Measurements from ENCODE around the gene RBFOX2.
A peak's percentile ranks its signal among the peaks of the same experiment; 100 is the strongest.

Gene RBFOX2

GRCh38 chr22:35928285-35928798, 100.3 kb downstream of the RBFOX2 start:
- TF ChIP-seq CTCF (IDR thresholded peaks at IDR 0.05; ENCODE audit: unreplicated experiment in 3 of 3): no peak
- no peaks in the 10 kb centered on the region for H3K27me3 Mint-ChIP-seq (ENCODE audit: low read depth)
- H3K4me1 Mint-ChIP-seq: peaks cover 6% of the 10 kb centered on the region
- H3K36me3 Mint-ChIP-seq (ENCODE audit: low read depth): peaks cover 4% of the 10 kb centered on the region
- H3K9me3 Mint-ChIP-seq: no peaks in the 10 kb centered on the region
- H3K27ac Mint-ChIP-seq: no peak overlapping the region
- H3K4me3 Mint-ChIP-seq: no peak overlapping the region

- H3K4me1 Mint-ChIP-seq: peaks cover 40% of the 10 kb centered on the region
- H3K4me3 Mint-ChIP-seq: no peak overlapping the region
- H3K36me3 Mint-ChIP-seq (ENCODE audit: low read depth): no peaks in the 10 kb centered on the region
- H3K27ac Mint-ChIP-seq: peak overlapping the region in 2 of 3 experiments; percentile 24 to 27
- H3K27me3 Mint-ChIP-seq (ENCODE audit: low read depth): no peaks in the 10 kb centered on the region
- no peaks in the 10 kb centered on the region for H3K9me3 Mint-ChIP-seq
- TF ChIP-seq CTCF (IDR thresholded peaks at IDR 0.05; ENCODE audit: unreplicated experiment in 3 of 3): no peak
Observed at GRCh38 chr22:35923026-35923425, 105.6 kb downstream of the RBFOX2 start.

- Mint-ChIP-seq H3K4me1 (peaks cover 53% of the 10 kb centered on the region), H3K9me3 (no peaks in the 10 kb centered on the region), H3K27me3 (ENCODE audit: low read depth) (no peaks in the 10 kb centered on the region), H3K36me3 (ENCODE audit: low read depth) (no peaks in the 10 kb centered on the region), H3K4me3 (no peak overlapping the region), H3K27ac (peak overlapping the region; percentile 4 to 40 (median 25))
- peak; percentile 43 to 64 (median 52) for TF ChIP-seq CTCF (IDR thresholded peaks at IDR 0.05; ENCODE audit: unreplicated experiment in 3 of 3)
Observed at GRCh38 chr22:35921777-35922176, 106.8 kb downstream of the RBFOX2 start.

DNA sequence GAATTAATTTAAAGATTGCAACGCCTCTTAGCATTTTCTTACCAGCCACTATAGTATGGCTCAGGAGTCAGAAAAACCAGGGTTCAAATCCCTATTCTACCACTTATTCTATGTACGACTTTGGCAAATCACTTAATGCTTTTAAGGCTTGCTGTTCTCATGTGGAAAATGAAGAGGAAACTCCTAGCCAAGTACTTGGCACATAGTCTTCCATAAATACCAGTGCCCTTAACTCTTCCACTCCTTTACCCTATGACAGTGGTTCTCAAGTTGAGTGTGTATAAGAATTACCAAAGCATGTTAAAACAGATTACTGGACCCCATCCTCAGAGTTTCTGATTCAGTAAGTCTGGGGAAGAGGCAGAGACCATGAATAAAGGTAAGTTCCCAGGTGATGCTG, 107.6 kb downstream of the RBFOX2 start:
- Mint-ChIP-seq H3K27ac (no peak overlapping the region), H3K36me3 (ENCODE audit: low read depth) (no peaks in the 10 kb centered on the region)
- no peak for TF ChIP-seq CTCF (IDR thresholded peaks at IDR 0.05; ENCODE audit: unreplicated experiment in 3 of 3)

GRCh38 chr22:35919002-35919542, 109.6 kb downstream of the RBFOX2 start:
- Mint-ChIP-seq H3K4me1 (peaks cover 77% of the 10 kb centered on the region), H3K4me3 (no peak overlapping the region), H3K27ac (no peak overlapping the region), H3K27me3 (ENCODE audit: low read depth) (no peaks in the 10 kb centered on the region), H3K36me3 (ENCODE audit: low read depth) (no peaks in the 10 kb centered on the region), H3K9me3 (no peaks in the 10 kb centered on the region)
- TF ChIP-seq CTCF (IDR thresholded peaks at IDR 0.05; ENCODE audit: unreplicated experiment in 3 of 3): no peak

More for the DNA sequence above, 107.6 kb downstream of the RBFOX2 start:
- no peak overlapping the region for H3K4me3 Mint-ChIP-seq
- no peaks in the 10 kb centered on the region for H3K27me3 Mint-ChIP-seq (ENCODE audit: low read depth)
- no peaks in the 10 kb centered on the region for H3K9me3 Mint-ChIP-seq
- peaks cover 57% of the 10 kb centered on the region for H3K4me1 Mint-ChIP-seq

DNA sequence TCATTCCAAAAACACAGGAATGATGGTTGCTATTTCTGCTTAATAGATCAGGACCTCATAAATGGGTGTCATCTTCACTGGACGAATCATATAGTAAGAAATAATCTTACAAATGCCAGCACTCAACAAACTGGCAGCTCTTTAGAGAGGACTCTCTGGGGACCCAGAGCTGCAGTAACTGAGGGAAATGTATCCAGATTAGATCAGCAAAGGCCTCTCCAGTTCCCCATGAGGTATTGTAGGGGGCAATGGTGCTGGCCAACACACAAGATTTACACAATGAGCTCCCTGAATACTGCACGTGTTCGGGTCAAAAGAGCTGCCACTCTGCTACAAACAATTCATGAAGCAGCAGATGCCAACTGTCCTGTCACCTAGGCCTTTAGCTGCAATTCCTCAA, 110.2 kb downstream of the RBFOX2 start:
- H3K9me3 Mint-ChIP-seq: no peaks in the 10 kb centered on the region
- H3K4me1 Mint-ChIP-seq: peaks cover 83% of the 10 kb centered on the region
- TF ChIP-seq CTCF (IDR thresholded peaks at IDR 0.05; ENCODE audit: unreplicated experiment in 3 of 3): no peak
- H3K27ac Mint-ChIP-seq: no peak overlapping the region
- H3K27me3 Mint-ChIP-seq (ENCODE audit: low read depth): no peaks in the 10 kb centered on the region
- H3K36me3 Mint-ChIP-seq (ENCODE audit: low read depth): no peaks in the 10 kb centered on the region
- no peak overlapping the region for H3K4me3 Mint-ChIP-seq

All from nephron (organoid).